ENCODE data around the gene NPPB. TPM values are rescaled to one million over a fixed set of nuclear protein-coding genes. Genes with fewer than 3 reads are reported as not detected.
A peak's percentile ranks its signal among the peaks of the same experiment; 100 is the strongest.

NPPB gene
- total and polyA plus RNA-seq, 9 of the 15 experiments (the other 6 are each of a cell fraction or from before 2014, with no cell fraction given): not detected

- peak; percentile 99 for TF ChIP-seq REST (IDR thresholded peaks at IDR 0.05; ENCODE audit: borderline replicate concordance)
- TF ChIP-seq REST (CRISPR knock-in tag; IDR thresholded peaks at IDR 0.05; ENCODE audit: low read depth): peak; percentile 96
- peak in 1 of 2 experiments; percentile 94 for TF ChIP-seq AFF1 (IDR thresholded peaks at IDR 0.05; ENCODE audit: low read depth in 1 of 2, partially characterized antibody in 2 of 2)
- TF ChIP-seq CBFA2T3 (IDR thresholded peaks at IDR 0.05): 0 out of 2 replicates have a peak, but pooled peaks have one; percentile 8
- TF ChIP-seq NCOA1 (IDR thresholded peaks at IDR 0.05; ENCODE audit: low read depth): 0 out of 2 replicates have a peak, but pooled peaks have one; percentile 47
- TF ChIP-seq CBFA2T2 (conservative IDR thresholded peaks at IDR 0.05): no peak
- no peak for TF ChIP-seq ZKSCAN3 (CRISPR knock-in tag; IDR thresholded peaks at IDR 0.05)
- no peak for TF ChIP-seq SNAPC5 (CRISPR knock-in tag; IDR thresholded peaks at IDR 0.05)
- no peak for TF ChIP-seq TEAD2 (tag; IDR thresholded peaks at IDR 0.05)
- TF ChIP-seq ZNF263 (CRISPR knock-in tag; IDR thresholded peaks at IDR 0.05; ENCODE audit: borderline replicate concordance): peak; percentile 42; the same call in 1 of the 2 replicates
- TF ChIP-seq JUND (IDR thresholded peaks at IDR 0.05; ENCODE audit: borderline replicate concordance, low read depth, low read length): no peak
- 0 out of 3 replicates have a peak, but pooled peaks have one; percentile 32 for TF ChIP-seq JUND (tag; IDR thresholded peaks at IDR 0.05; ENCODE audit: borderline replicate concordance, low read depth, low read length)
- 0 out of 4 replicates have a peak, but pooled peaks of 1 of the 2 experiments have one; percentile 20 for TF ChIP-seq ARNT (IDR thresholded peaks at IDR 0.05)
- TF ChIP-seq CREB5 (CRISPR knock-in tag; IDR thresholded peaks at IDR 0.05): no peak
Observed at GRCh38 chr1:11845641-11846335, 13.0 kb downstream of the NPPB start (continued).

All from K562 (cell line).